Inflammatory macrophage treated with lipopolysaccharide for 4 hours (primary cell): ENCODE measurements around the gene LNX1.
A peak's percentile ranks its signal among the peaks of the same experiment; 100 is the strongest.

Experiments used
- DNase-seq: peaks from one replicate; pipeline ENCODE4 v3.0.0-alpha.2; 2020

LNX1 gene

DNA sequence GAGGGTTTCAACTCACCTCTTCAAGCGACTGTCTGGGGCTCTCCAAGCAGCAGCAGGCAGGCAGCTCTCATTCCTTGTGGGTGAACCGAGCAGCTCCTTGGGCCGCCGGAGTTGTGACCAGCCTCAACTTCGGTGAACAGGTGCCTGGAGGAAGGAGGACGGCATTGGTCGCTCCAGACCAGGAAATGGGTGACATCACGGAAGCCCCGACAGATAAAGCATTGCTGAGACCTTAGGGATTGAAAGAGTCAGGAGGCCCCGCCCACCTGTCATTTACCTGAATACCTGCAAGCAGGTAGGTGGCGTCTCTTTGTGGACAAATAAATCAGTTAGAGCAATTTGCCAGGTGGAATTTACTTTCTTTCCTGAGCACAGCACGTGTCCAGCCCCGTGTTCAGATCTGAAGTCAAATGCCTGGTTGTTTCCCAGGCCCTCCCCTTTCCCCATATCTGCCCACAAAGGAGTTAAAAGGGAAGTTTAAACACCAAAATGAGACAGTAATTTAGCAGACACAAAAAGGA lies at the start of gene LNX1:
LNX1 (minus strand) TSS at position 115 of the 521 bp plus-strand sequence. CDS start 17,484 bp downstream, outside the sequence.
- peak; percentile 40 for DNase-seq

DNA sequence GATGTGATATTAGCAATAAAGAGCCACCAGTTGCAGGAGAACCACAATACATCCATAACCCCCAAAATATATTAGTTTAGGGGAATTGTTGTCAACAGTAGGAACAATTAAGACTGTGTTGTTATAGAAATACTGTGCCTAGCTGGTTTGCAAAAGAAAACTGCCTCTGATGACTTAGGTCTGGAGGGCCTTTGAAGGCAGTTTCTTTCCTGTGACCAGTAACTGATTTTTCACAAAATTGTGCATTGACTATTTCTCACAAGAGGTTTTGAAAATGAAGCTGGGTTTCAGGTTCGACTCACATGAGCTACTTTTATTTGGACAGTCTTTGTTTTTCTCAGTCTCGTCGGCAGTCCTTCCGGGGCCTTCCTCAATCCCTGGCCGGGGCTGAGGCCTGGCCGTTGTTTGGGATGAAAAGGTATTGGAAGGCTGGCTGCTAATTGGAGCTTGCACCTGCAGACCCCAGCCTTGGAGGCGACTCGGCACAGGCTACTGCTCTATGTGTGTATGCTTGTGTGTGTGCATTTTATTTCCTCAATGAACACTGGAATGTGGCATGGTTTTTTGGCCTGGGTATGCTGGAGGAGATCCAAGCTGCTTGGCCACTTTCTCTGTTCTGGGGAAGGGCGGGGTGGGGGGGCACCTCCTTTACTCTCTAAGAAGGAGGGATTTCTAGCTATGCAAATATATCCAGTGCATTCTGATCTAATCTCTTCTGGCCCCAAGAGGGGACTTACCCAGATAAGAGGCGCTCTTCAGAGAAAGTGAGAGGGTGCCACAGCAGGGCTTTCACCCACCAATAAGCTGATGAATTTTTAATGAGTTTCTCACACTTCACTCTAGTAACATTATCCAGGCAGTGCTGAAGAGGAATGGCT lies 49.5 kb upstream of the LNX1 start:
- no peak for DNase-seq

DNA sequence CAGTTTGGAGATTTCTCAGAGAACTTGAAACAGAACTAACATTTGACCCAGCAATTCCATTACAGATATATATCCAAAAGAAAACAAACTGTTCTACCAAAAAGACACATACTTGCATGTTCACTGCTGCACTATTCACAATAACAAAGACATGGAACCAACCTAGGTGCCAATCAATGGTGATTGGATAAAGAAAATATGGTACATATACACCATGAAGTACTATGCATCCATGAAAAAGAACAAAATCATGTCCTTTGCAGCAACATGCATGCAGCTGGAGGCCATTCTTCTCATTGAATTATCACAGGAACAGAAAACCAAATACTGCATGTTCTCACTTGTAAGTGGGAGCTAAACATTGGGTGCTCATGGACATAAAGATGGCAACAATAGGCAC lies 47.6 kb upstream of the LNX1 start:
- DNase-seq = no peak

DNA sequence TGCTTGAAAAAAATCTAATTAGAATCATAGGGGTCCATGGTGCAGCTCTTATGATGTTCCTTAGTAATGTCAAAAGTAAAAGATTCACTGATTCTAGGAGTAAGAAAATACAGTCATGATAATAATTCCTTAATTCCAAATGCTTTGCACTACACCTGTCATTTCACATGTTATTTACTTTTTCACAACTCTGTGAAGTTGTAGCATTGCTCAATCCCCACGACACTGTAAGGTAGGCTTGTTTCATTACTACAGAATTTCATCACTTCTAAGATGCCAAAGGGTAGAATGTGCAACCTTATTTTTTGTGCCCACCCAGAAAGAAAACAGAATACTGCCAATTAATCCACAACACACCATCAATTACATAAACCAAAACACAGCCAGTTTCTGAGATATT lies 46.1 kb upstream of the LNX1 start:
- no peak for DNase-seq

DNA sequence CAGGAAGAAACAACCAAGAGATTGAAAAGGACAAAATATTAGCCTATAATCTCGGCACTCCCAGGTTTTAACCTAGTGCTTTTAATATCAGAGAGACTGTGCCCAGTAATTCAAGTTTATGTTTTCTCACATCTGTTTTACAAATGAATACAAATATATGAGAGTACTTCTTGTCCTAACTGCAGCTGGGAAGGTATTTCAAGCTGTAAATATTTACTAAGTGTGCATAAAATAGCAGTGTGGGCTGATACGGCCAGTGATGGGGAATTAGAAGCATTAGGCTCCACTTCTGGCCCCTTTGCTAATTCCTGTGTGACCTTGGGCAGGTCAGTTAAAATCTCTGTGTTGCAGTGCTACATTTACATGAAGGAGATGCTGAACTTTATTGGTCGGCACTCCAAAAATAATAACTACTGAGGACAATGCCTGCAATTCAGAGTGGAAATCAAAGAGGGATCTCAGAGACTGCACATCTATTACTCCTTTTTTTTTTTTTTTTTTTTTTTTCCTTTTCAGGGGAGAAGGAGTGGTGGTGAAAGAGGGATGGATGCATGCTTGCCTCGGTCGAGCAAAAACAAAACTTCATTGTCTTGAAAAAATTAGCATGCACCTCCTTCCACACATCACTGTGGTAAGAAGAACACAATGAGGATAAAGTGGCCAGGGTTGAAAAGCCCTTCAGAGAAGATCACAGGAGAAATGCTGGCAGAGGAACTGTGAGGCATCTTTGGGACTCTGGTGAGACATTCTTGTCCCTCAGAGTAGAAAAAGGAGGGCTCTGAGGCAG lies 44.6 kb upstream of the LNX1 start:
- DNase-seq = no peak

DNA sequence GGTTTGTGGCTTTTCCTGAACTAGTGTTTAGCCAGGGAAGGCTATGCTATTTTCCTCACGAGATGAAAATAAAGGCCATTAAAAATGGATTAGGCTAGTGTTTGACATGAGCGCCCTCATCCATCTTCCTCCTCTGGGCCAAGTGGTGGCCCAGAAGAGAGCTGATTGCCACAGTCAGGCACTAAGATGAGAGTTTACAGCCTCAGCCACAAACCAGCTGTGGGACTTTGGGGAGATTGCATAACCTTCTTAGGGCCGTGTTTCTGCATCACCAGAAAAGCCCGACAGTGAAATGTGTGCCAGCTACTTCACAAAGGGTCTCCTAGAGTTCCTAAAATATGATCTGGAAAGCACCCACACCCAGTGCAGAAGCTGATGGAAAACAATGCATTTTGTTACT lies 42.3 kb upstream of the LNX1 start:
- peak; percentile 27 for DNase-seq

DNA sequence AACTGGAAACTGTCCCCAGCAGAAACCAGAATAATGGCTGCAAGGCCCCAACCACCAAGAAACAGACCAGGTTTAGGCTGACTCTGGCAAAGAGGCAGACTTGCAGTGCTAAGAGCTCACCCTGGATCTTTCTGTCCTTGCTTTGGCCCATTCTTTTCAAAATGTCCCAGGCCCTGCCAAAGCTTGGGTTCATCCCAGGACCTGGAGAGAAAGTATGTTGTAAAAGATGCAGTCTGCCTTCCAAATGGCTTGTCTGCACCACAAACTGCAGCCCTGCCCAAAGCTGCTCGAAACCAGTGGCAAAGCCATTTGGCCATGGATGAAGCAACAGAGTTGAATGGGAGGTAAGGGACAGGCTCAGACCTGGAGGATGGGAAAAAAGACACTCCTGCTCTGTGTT lies 38.0 kb upstream of the LNX1 start:
- no peak for DNase-seq

DNA sequence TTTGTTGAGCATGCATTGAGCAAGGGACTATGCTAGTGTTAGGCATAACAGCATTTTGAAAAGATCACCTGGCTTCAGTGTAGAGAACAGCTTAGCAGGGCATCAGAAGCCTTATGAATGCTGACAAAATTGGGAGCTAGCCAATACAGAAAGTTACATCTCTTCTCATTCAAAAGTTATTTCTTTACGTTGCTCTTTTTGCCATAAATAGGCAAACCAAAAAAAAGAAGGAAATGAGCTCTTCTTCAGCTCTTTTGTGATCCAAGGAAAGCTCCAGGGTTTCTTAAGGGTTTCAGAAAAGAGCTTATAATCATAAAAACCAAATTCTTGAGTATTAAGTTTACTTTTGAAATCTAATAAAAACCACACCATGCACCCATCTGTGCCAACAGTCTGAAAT lies 35.2 kb upstream of the LNX1 start:
- DNase-seq = no peak

DNA sequence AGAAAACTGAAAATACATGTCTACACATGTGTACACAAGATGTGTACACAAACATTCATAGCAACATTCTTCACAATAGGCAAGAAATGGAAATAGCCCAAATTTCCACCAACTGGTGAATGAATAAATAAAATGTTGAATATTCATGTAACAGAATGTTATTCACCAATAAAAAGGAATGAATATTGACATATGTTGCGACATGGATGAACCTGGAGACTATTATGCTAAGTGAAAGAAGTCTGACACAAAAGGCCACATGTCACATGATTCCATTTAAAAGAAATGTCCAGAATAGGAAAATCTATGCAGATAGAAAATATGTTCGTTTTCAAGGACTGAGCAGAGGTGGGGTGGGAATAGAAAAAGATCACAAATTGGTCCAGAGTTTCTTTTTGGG lies 34.6 kb upstream of the LNX1 start:
- no peak for DNase-seq

DNA sequence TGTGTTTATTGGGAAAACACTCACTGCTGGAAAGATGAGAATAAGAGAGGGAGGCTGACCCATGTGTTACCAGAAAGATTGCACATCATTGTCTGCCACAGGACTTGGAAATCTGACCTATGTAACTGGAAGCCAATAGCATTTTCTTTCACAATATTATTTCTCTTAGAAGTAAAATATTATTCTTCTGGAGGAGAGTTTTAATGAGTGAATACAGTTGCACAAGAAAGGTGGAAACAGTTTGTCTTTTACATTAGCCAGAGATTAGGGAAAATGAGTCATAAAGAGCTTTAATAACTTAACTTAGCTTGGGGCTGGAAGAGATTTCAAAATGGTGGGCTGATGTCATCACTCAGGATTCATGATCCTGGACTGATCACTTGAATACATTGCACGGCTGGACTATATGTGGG lies 31.5 kb upstream of the LNX1 start:
- DNase-seq = no peak

DNA sequence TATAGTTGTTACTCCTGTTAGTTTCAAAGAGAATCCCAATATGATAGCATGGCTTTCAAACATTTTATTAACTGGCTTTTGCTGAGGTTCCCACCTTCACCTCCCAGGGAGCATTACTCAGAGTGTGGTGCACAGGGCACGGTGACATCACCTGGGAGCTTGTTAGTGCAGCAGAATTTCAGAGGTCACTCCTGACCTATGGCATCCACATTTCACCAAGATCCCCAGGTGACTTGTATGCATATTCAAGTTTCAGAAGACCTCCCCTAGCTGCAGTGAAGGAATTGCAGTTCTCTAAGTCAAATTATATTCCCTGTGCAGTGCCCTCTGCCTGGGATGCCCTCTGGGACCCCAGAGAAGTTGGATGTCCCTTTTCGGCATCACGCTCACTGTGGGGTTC lies 29.7 kb upstream of the LNX1 start:
- no peak for DNase-seq

DNA sequence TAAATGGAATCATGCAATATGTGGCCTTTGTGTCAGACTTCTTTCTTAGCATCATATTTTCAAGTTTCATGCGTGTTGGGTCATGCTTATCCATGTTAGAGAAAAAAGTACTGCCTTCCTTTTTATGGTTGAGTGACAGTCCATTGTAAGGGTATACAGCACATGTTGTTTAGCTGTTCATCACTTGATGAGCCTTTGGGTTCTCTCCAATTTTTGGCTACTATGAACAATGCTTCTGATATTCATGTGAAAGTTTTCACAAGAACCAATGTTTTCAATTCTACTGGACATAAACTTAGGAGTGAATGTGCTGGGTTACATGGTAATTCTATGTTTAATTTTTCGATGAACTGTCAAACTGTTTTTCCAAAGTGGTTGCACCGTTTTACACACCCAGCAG lies 28.1 kb upstream of the LNX1 start:
- DNase-seq = no peak

DNA sequence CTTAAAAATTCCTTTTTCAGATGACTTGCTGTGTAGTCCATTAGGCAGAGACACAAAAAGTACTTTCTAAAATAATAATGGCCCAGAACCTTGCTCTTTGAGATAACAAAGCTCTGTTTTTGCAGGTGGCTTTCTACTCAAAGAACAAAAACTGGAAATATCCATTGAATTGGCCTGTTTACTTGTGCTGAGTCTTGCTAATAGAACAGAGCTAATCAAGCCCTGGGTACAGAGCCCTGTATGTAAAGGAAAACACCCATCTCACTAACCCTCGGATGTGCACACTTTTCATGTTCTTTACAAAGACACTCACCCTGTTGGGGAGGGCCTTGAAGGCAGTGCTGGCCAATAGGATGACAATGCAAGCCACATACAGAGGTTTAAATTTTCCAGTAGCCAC lies 27.0 kb upstream of the LNX1 start:
- no peak for DNase-seq

DNA sequence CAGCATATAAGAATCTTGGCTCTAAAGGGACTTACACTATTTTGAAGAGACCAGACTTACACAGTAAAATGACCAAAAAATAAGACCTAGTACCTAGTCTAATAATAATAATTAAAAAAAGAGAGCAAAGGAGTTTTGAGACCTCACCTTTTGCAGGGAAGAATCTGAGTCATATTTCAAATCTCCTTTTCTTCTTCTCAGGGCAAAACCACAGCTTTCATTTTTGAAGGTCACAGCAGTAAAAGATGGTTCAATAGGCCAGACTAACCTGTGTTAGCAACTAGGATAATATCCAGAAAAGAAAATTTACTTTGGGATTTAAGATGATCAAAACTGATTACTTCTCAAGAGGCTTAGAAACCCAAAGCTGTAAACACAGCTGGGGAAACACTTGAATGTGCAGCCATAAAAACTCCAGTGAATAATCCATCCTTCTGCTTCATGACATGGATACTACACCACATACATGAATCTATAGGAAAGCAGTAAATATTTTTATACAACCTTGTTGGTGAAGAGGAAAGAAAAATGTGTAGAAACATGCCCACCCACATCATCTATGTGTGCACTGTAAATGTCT lies 25.9 kb upstream of the LNX1 start:
- no peak for DNase-seq

DNA sequence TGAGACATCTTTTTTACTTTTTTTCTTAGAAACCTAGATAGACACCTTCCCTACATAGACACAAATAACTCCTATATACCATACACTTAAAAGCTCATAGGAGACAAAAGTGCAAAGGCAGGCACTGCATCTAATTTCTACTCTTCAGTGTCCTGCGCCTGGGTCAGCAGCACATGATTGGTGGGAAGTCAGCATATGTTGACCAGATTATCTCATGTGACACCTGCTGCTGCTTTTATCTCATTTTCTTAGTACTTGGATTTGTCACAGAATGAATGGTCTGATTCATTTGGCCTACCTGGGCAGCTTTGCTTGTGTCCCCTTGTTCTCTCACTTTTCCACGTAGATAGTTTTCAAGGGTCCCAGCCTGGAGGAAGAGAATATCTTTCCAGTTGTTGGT lies 24.9 kb upstream of the LNX1 start:
- no peak for DNase-seq

DNA sequence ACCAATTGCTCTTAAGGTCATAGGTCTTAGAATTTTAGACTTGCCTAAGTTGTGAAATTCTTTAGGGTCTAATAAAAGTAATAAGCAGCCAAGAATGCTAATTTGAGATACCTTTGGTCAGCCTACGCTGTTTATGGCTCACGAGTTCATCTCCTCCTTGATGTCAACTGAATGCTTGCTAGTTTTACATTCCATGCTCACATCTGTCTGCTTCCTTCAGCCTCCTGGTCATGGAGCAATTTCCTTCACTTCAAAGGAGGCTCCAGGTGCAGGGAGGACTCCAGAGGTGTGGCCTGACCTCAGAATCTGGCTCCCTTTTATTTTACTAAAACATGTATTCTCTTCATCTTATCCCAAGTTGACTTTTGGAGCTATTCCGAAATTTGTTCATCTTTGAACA lies 23.3 kb upstream of the LNX1 start:
- DNase-seq = no peak

DNA sequence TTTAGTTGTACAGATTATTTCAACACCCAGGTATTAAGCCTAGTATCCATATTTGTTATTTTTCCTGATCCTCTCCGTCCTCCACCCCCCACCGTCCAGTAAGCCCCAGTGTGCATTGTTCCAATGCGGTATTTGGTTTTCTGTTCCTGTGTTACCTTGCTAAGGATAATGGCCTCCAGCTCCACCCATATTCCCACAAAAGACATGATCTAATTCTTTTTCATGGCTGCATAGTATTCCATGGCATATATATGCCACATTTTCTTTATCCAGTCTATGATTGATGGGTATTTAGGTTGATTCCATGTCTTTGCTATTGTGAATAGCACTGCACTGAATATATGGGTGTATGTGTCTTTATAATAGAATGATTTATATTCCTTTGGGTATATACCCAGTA lies 22.1 kb upstream of the LNX1 start:
- DNase-seq = no peak

DNA sequence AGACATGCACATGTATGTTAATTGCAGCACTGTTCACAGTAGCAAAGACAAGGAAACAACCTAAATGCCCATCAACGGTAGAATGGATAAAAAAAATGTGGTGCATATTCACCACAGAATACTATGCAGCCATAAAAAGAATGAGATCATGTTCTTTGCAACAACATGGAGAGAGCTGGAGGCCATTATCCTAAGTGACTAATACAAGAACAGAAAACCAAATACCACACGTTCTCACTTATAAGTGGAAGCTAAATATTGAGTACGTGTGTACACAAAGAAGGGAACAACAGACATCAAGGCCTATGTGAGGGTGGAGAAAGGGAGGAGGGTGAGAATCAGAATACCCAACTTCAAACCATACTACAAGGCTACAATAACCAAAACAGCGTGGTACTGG lies 17.4 kb upstream of the LNX1 start:
- no peak for DNase-seq

DNA sequence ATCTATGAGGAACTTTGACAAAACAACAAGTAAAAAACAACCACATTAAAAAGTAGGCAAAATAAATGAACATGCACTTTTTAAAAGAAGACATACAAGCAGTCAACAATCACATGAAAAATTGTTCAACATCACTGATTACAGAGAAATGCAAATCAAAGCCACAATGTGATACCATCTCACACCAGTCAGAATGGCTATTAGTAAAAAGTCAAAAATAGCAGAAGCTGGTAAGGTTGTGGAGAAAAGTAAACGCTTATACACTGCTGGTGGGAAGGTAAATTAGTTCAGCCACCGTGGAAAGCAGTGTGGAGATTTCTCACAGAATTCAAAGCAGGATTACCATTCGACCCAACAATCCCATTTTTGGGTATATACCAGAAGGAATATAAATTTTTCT lies 17.0 kb upstream of the LNX1 start:
- DNase-seq = no peak

DNA sequence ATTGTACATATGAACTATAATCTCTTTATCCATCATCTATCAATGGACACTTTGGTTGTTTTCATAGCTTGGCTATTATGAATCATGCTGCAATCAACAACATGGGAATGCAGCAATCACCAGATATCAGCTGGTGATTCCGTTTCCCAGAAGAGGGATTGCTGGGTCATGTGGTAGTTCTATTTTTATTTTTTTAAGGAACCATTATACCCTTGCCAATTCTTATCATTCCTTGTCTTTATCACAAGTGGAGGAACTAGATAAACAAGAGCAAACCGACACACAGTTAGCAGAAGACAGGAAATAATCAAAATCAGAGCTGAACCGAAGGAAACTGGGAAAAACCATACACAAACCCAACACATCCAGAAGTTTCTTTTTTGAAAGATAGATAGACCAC lies 14.5 kb upstream of the LNX1 start:
- DNase-seq = no peak

DNA sequence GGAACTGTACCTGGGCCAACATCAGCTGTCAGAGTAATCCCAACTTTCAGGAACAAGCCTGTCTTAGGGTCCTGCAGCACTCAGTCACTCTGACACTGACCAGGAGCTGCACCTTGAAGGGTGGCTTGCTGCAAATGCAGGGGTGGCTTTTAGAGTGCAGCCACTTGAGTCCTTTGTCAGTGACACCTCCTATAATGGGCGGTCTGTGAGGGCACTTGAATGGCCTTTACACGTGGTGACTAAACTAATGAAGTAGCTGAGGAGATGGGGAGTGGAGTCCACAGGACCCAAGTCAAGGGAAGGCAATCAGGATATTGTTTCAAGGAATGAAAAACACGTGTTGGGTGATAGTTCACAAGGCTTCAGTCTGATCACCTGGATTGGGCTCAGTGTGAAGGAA lies 11.1 kb upstream of the LNX1 start:
- no peak for DNase-seq

DNA sequence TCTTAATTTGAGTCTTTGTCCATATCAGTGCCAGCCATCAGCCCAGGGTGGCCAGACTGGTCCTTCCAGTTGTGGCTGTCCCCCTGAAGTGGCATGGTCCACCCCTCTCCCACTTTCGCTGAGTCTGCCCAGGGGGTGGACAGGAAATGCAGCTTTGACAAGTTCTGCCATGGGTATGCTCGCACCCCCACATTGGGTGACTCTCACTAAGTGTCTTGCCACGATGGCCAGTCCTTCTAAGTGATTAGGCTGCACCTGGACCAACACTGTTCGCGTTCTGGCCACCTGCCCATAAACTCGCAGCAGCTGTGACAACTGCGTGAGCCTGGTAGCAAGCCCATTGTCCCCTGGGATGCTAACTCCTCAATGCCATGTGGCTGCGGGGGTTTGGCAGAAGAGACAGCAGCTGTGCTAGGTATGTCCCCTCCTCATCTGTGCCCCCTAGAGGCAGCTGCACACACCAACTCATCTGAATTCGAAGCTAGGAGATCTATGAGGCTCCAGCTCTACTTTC lies 10.0 kb upstream of the LNX1 start:
- DNase-seq = no peak

DNA sequence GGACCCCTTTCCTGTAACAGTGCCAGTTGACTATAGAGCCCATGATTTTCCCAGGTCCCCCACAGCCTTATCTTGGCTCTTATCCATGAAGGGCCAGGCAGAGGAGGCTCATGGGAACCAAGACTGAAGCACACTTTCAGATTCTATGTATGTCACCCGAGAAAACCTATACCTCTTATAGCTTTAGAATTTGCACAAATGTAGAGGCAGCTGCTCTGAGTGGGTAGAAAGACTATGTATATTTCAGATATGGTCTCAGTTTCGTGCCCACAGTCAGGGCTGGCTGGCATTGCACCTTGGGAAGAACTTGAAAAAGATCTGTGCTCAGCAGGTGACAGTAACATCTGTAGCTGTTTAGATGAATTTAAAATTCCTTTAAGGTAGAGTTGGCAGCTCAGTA lies 8.3 kb upstream of the LNX1 start:
- no peak for DNase-seq

DNA sequence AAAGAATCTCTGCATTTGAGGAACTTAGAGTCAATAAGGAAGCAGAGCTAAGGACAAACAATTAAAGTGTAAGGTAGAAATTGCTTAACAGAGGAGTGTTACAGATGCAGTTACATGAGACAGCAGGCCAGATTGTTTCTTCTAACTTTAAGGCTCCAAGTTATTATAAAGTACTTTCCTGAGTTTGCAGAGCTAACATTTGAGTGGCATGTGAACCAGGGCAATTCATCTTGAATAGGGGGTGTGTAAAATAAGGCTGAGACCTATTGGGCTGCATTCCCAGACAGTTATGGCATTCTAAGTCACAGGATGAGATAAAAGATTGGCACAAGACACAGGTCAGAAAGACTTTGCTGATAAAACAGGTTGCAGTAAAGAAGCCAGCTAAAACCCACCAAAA lies 7.6 kb upstream of the LNX1 start:
- no peak for DNase-seq
